HPDE6-E6E7 (cell line): ENCODE data around the gene PTPRU.

Experiments
- DNase-seq: peaks from one replicate; pipeline ENCODE4 v3.0.0; 2011; ENCODE audit warnings: missing footprints; ENCODE audit errors: extremely low spot score

PTPRU gene

GRCh38 chr1:29317063-29317915, 81.0 kb downstream of the PTPRU start:
- DNase-seq, result no peak

- DNase-seq, result no peak
Observed at GRCh38 chr1:29317916-29318530, 81.7 kb downstream of the PTPRU start.

GRCh38 chr1:29318724-29319123, 82.4 kb downstream of the PTPRU start:
- no peak for DNase-seq

GRCh38 chr1:29319300-29320110, 83.2 kb downstream of the PTPRU start:
- no peak for DNase-seq

GRCh38 chr1:29320156-29320940, 84.0 kb downstream of the PTPRU start:
- DNase-seq, result no peak

GRCh38 chr1:29321176-29321575, 84.9 kb downstream of the PTPRU start:
- DNase-seq, result no peak

GRCh38 chr1:29322147-29322694, 85.9 kb downstream of the PTPRU start:
- DNase-seq, result no peak

GRCh38 chr1:29322861-29323585, 86.7 kb downstream of the PTPRU start:
- no peak for DNase-seq

GRCh38 chr1:29323636-29324035, 87.3 kb downstream of the PTPRU start:
- DNase-seq, result no peak

GRCh38 chr1:29324202-29324601, 87.9 kb downstream of the PTPRU start:
- no peak for DNase-seq

- no peak for DNase-seq
Observed at GRCh38 chr1:29324771-29325351, 88.5 kb downstream of the PTPRU start.

- no peak for DNase-seq
Observed at GRCh38 chr1:29325675-29326074, 89.4 kb downstream of the PTPRU start.

GRCh38 chr1:29326123-29326522, 89.8 kb downstream of the PTPRU start:
- DNase-seq, result no peak

- no peak for DNase-seq
Observed at GRCh38 chr1:29327223-29327935, 91.1 kb downstream of the PTPRU start.

- no peak for DNase-seq
Observed at GRCh38 chr1:29329022-29329775, 92.9 kb downstream of the PTPRU start.

GRCh38 chr1:29330089-29330488, 93.8 kb downstream of the PTPRU start:
- DNase-seq, result no peak

GRCh38 chr1:29330856-29331255, 94.5 kb downstream of the PTPRU start:
- no peak for DNase-seq

- DNase-seq, result no peak
Observed at GRCh38 chr1:29331309-29331708, 95.0 kb downstream of the PTPRU start.

- DNase-seq, result no peak
Observed at GRCh38 chr1:29331729-29332128, 95.4 kb downstream of the PTPRU start.
